Calu3 (cell line): ENCODE measurements around the gene NANS. TPM values are rescaled to one million over a fixed set of nuclear protein-coding genes. Genes with fewer than 3 reads are reported as not detected.

Source experiments
- BruUV-seq: library from RNA; stranded (reverse); fragments of 400-500 nt; replicated peaks from 2 replicates; lab custom pipeline; 2021; lab: Mats Ljungman, UMichigan
- CTCF ChIA-PET: fragments of 300-600 bp; sonication (Branson Sonifier 250); formaldehyde crosslinking; loops from one replicate; lab custom pipeline; 2022; ENCODE audit warnings: antibody characterized with exemption; lab: Charles Lee
- DNase-seq: peaks from one replicate; pipeline ENCODE4 v3.0.0; 2022
- H3K27ac Mint-ChIP-seq: one replicate; pipeline ENCODE4 v1.8.0; 2022; ENCODE audit warnings: mixed read lengths; ENCODE audit not compliant: unreplicated experiment
- H3K27me3 Mint-ChIP-seq: one replicate; pipeline ENCODE4 v1.8.0; 2022; ENCODE audit warnings: mixed read lengths; ENCODE audit not compliant: unreplicated experiment
- H3K36me3 Mint-ChIP-seq: one replicate; pipeline ENCODE4 v1.8.0; 2022; ENCODE audit warnings: mild to moderate bottlenecking, moderate library complexity, mixed read lengths; ENCODE audit not compliant: insufficient read depth, unreplicated experiment
- H3K4me1 Mint-ChIP-seq: one replicate; pipeline ENCODE4 v1.8.0; 2022; ENCODE audit warnings: mild to moderate bottlenecking, low read depth, mixed read lengths; ENCODE audit not compliant: unreplicated experiment
- H3K4me3 Mint-ChIP-seq: one replicate; pipeline ENCODE4 v1.8.0; 2022; ENCODE audit warnings: mild to moderate bottlenecking, low read depth, moderate library complexity, mixed read lengths; ENCODE audit not compliant: unreplicated experiment
- H3K9me3 Mint-ChIP-seq: one replicate; pipeline ENCODE4 v1.8.0; 2022; ENCODE audit warnings: low read depth, mixed read lengths; ENCODE audit not compliant: unreplicated experiment
- CTCF ChIP-seq: fragments of 200-600 bp; IDR thresholded peaks from one replicate; pipeline ENCODE4 v1.8.0; 2022; ENCODE audit warnings: antibody characterized with exemption; ENCODE audit not compliant: unreplicated experiment
- intact Hi-C: fragments of 100-400 bp; cut with micrococcal nuclease; formaldehyde crosslinking; loops from one replicate; pipeline ENCODE4 v1.10.0; 2022; ENCODE audit not compliant: unreplicated experiment
- total RNA-seq: library from RNA; stranded (reverse); gene quantifications from 2 replicates; pipeline ENCODE4 v1.2.3, GENCODE V29; 2022

Gene NANS
- total RNA-seq, 1 experiment from 2014 or later: 47.5 TPM

DNA sequence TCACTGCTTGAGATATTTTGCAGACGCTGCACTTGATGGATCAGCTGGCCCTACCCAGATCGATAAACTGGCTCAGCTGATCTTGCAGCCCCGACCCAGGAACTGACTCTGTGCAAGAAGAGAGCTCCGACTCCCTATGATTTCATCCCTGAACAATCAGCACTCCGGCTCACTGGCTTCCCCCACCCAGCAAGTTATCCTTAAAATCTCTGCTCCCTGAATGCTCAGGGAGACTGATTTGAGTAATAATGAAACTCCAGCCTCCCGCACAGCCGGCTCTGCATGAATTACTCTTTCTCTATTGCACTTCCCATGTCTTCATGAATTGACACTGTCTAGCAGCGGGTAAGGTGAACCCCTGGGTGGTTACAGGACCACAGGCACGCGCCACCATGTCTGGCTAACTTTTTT is 16.9 kb upstream of the NANS start:
- Mint-ChIP-seq H3K36me3 (no peaks in the 10 kb centered on the region), H3K4me3 (peak overlapping the region; percentile 20), H3K27ac (no peak overlapping the region), H3K4me1 (peaks cover 16% of the 10 kb centered on the region), H3K9me3 (no peaks in the 10 kb centered on the region), H3K27me3 (peaks cover 12% of the 10 kb centered on the region)
- intact Hi-C loops: no loop called here
- CTCF ChIA-PET: no interaction called here
- no peak for TF ChIP-seq CTCF
- peak; percentile 14 for DNase-seq
- BruUV-seq: no TSS peak

DNA sequence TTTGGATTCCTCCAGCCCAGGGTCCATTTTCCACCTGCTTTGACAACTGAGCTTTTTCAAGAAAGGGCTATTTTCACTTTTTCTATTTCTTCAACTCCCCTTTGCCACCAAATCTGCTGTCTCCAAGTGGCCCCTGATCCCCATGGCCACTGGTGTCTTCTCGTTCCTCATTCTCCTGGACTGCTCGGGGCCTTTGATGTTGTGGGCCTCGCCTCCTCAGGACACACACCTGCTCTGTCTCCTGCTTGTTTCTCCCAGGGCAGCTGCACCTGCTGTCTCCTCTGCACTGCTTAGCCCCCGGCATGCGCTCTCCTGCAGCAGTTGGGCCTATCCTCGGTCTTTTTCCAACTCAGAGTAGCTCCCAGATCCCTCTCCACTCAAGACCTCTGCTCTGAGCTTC is 16.3 kb upstream of the NANS start:
- CTCF ChIA-PET: no interaction called here
- peak overlapping the region; percentile 20 for H3K4me3 Mint-ChIP-seq
- H3K36me3 Mint-ChIP-seq: no peaks in the 10 kb centered on the region
- BruUV-seq: no TSS peak
- no peak overlapping the region for H3K27ac Mint-ChIP-seq
- intact Hi-C loops: no loop called here
- no peak for DNase-seq
- TF ChIP-seq CTCF: no peak
- H3K4me1 Mint-ChIP-seq: peaks cover 16% of the 10 kb centered on the region
- H3K9me3 Mint-ChIP-seq: no peaks in the 10 kb centered on the region
- H3K27me3 Mint-ChIP-seq: peaks cover 12% of the 10 kb centered on the region

DNA sequence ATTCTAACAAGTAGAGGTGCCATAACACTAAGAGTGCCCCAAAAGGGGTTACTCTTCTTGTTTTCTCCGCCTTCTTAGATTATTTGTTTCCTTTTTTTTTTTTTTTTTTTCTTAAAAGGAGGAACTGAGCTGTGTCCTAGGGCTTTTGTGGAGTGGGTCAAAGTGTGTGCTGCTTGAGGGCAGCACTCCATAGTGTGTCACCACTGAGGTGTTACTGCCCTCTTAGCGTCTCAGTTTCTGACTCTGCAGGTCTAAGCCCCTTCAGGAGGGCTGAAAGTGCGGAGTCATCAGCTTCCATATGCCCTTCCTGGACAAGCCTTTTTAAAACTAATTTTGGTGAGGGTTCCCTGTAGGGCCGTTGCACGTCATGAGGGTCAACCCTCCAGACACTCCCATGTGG is 12.6 kb upstream of the NANS start:
- BruUV-seq: no TSS peak
- Mint-ChIP-seq H3K27me3 (peaks cover 12% of the 10 kb centered on the region), H3K36me3 (no peaks in the 10 kb centered on the region), H3K9me3 (no peaks in the 10 kb centered on the region), H3K27ac (no peak overlapping the region), H3K4me1 (peaks cover 16% of the 10 kb centered on the region), H3K4me3 (no peak overlapping the region)
- intact Hi-C loops: no loop called here
- CTCF ChIA-PET: interaction anchor here (0.6 to 0.7 kb wide), 3 partner anchors 14 to 745 kb away, joined by 3 to 6 read pairs (median 6); no protein-coding TSS in a partner anchor
- TF ChIP-seq CTCF: no peak
- no peak for DNase-seq

- Mint-ChIP-seq H3K36me3 (no peaks in the 10 kb centered on the region), H3K4me1 (peaks cover under 1% of the 10 kb centered on the region), H3K4me3 (no peak overlapping the region), H3K27ac (no peak overlapping the region), H3K27me3 (no peaks in the 10 kb centered on the region), H3K9me3 (no peaks in the 10 kb centered on the region)
- no TSS peak for BruUV-seq
- TF ChIP-seq CTCF: no peak
- DNase-seq: no peak
- intact Hi-C loops: no loop called here
- CTCF ChIA-PET: interaction anchor here (0.6 kb wide), 1 partner anchor 93 kb away, joined by 3 read pairs; no protein-coding TSS in a partner anchor
Observed at GRCh38 chr9:98045234-98046179, 11.0 kb upstream of the NANS start.
